HepG2 (cell line): ENCODE measurements around the gene TIMM23. TPM values are rescaled to one million over a fixed set of nuclear protein-coding genes. Genes with fewer than 3 reads are reported as not detected.

ENCODE experiments used
- ATF4 ChIP-seq, 2 experiments: fragments of 450-650 bp in 1 of 2; sonication (generic) in 1 of 2; formaldehyde crosslinking; IDR thresholded peaks; 2 replicates each; pipeline versions ENCODE4 v1.5.0 to v1.8.0; 2020 to 2022; ENCODE audit warnings: mild to moderate bottlenecking in 1 of 2, missing genetic modification reagents in 1 of 2
- HNF4G ChIP-seq, 2 experiments: sonication (generic) in 1 of 2; formaldehyde crosslinking in 1 of 2; IDR thresholded peaks; 2 replicates each; pipeline versions ENCODE4 v1.4.0 to v1.6.1; 2011 to 2020; ENCODE audit warnings: borderline replicate concordance in 2 of 2, low read depth in 2 of 2, mild to moderate bottlenecking in 2 of 2, low read length in 1 of 2, missing genetic modification reagents in 1 of 2, moderate library complexity in 1 of 2
- PCBP1 ChIP-seq: fragments of 200-400 bp; formaldehyde crosslinking; IDR thresholded peaks from 2 replicates; pipeline ENCODE4 v1.6.1; 2017; ENCODE audit warnings: mild to moderate bottlenecking, low read depth, low read length, borderline replicate concordance
- REST ChIP-seq, 2 experiments: IDR thresholded peaks; 2 replicates each; pipeline ENCODE4 v1.6.1; 2011 to 2012; ENCODE audit warnings: low read length in 2 of 2, borderline replicate concordance in 1 of 2, low read depth in 1 of 2, mild to moderate bottlenecking in 1 of 2, moderate library complexity in 1 of 2
- SIN3B ChIP-seq: fragments of 150-350 bp; IDR thresholded peaks from 2 replicates; pipeline ENCODE4 v1.6.1; 2014; ENCODE audit warnings: low read length
- ZBTB33 ChIP-seq: sonication (generic); formaldehyde crosslinking; IDR thresholded peaks from 2 replicates; pipeline ENCODE4 v1.4.0; 2020; ENCODE audit warnings: missing genetic modification reagents
- ZNF12 ChIP-seq: sonication (generic); formaldehyde crosslinking; IDR thresholded peaks from 2 replicates; pipeline ENCODE4 v1.5.0; 2020; ENCODE audit warnings: missing genetic modification reagents
- ZNF235 ChIP-seq: sonication (generic); formaldehyde crosslinking; IDR thresholded peaks from 2 replicates; pipeline ENCODE4 v1.8.1; 2023; ENCODE audit warnings: mild to moderate bottlenecking, missing genetic modification reagents, borderline replicate concordance
- ZNF552 ChIP-seq: sonication (generic); formaldehyde crosslinking; IDR thresholded peaks from 2 replicates; pipeline ENCODE4 v1.9.0; 2022; ENCODE audit warnings: missing genetic modification reagents, mild to moderate bottlenecking, borderline replicate concordance
- ZNF619 ChIP-seq: sonication (generic); formaldehyde crosslinking; IDR thresholded peaks from 2 replicates; pipeline ENCODE4 v1.4.0; 2020; ENCODE audit warnings: mild to moderate bottlenecking, missing genetic modification reagents
- ZNF792 ChIP-seq: IDR thresholded peaks from 2 replicates; pipeline ENCODE4 v1.6.1; 2016
- ZSCAN21 ChIP-seq: sonication (generic); formaldehyde crosslinking; IDR thresholded peaks from 2 replicates; pipeline ENCODE4 v1.8.0; 2022; ENCODE audit warnings: mild to moderate bottlenecking, missing genetic modification reagents, moderate library complexity, borderline replicate concordance
- polyA plus RNA-seq, 8 experiments: library from polyadenylated mRNA; depleted of rRNA in 3 of 8; stranded (reverse) in 7 of 8; unstranded in 1 of 8; fragments of >200 nt; fragmentation: Illumina TruSeq in 4 of 8; extraction: Trizol in 4 of 8; gene quantifications; 2 replicates each; pipeline versions ENCODE4 v1.2.1 to v1.2.3, GENCODE V29; 2011 to 2016; ENCODE audit warnings: low read depth in 4 of 8, missing spikeins in 1 of 8, mixed read lengths in 1 of 8; ENCODE audit not compliant: insufficient read depth in 1 of 8
- total RNA-seq, 5 experiments: library from RNA; depleted of rRNA; stranded (reverse); fragments of >200 nt; fragmentation: Illumina TruSeq; extraction: Trizol; gene quantifications; 2 replicates each; pipeline ENCODE4 v1.2.3, GENCODE V29; 2016; ENCODE audit warnings: low read depth in 1 of 5
- TF ChIP-seq, protein P1 (sequence below): sonication (generic); formaldehyde crosslinking; IDR thresholded peaks from 2 replicates; pipeline ENCODE4 v1.5.1; 2020; ENCODE audit warnings: missing genetic modification reagents, mild to moderate bottlenecking, borderline replicate concordance
- TF ChIP-seq, protein P2 (sequence below): sonication (generic); formaldehyde crosslinking; conservative IDR thresholded peaks from 2 replicates; pipeline ENCODE4 v1.4.0; 2020; ENCODE audit warnings: missing genetic modification reagents
- TF ChIP-seq, protein P3 (sequence below): sonication (generic); formaldehyde crosslinking; IDR thresholded peaks from 2 replicates; pipeline ENCODE4 v1.4.0; 2020; ENCODE audit warnings: missing genetic modification reagents

TIMM23 gene
- total and polyA plus RNA-seq, 2 of the 13 experiments (the other 11 are each of a cell fraction or from before 2014, with no cell fraction given), result 80.2 to 98.6 TPM

GRCh38 chr10:46052057-46052790 is 79.9 kb downstream of the TIMM23 start (continued):
- peak in 1 of 2 experiments; percentile 54; a peak in 1 of 4 replicates for TF ChIP-seq REST (IDR thresholded peaks at IDR 0.05; ENCODE audit: borderline replicate concordance in 1 of 2, low read depth in 1 of 2, low read length in 2 of 2)
- no peak for TF ChIP-seq PCBP1
- TF ChIP-seq ZNF619, result no peak
- peak; percentile 93 for TF ChIP-seq ZNF792 (CRISPR knock-in tag)
- TF ChIP-seq ZNF235 (CRISPR knock-in tag), result no peak
- TF ChIP-seq ATF4 (CRISPR knock-in tag; IDR thresholded peaks at IDR 0.05), result peak in 1 of 2 experiments; percentile 52; a peak in 1 of 4 replicates
- TF ChIP-seq, protein P1, sequence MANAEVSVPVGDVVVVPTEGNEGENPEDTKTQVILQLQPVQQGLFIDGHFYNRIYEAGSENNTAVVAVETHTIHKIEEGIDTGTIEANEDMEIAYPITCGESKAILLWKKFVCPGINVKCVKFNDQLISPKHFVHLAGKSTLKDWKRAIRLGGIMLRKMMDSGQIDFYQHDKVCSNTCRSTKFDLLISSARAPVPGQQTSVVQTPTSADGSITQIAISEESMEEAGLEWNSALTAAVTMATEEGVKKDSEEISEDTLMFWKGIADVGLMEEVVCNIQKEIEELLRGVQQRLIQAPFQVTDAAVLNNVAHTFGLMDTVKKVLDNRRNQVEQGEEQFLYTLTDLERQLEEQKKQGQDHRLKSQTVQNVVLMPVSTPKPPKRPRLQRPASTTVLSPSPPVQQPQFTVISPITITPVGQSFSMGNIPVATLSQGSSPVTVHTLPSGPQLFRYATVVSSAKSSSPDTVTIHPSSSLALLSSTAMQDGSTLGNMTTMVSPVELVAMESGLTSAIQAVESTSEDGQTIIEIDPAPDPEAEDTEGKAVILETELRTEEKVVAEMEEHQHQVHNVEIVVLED, result no peak; the same call in 1 of the 2 replicates
- peak; percentile 53; the same call in 1 of the 2 replicates for TF ChIP-seq HNF4G (IDR thresholded peaks at IDR 0.05; ENCODE audit: borderline replicate concordance, low read depth, low read length)
- no peak for TF ChIP-seq HNF4G (CRISPR knock-in tag; IDR thresholded peaks at IDR 0.05; ENCODE audit: borderline replicate concordance, low read depth)
- TF ChIP-seq ZNF12 (CRISPR knock-in tag), result no peak
- TF ChIP-seq ZNF552 (CRISPR knock-in tag), result 0 out of 2 replicates have a peak, but pooled peaks have one; percentile 16
- TF ChIP-seq ZSCAN21 (CRISPR knock-in tag), result 0 out of 2 replicates have a peak, but pooled peaks have one; percentile 68
- TF ChIP-seq, protein P2, sequence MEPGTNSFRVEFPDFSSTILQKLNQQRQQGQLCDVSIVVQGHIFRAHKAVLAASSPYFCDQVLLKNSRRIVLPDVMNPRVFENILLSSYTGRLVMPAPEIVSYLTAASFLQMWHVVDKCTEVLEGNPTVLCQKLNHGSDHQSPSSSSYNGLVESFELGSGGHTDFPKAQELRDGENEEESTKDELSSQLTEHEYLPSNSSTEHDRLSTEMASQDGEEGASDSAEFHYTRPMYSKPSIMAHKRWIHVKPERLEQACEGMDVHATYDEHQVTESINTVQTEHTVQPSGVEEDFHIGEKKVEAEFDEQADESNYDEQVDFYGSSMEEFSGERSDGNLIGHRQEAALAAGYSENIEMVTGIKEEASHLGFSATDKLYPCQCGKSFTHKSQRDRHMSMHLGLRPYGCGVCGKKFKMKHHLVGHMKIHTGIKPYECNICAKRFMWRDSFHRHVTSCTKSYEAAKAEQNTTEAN (CRISPR knock-in tag), result no peak; the same call in 1 of the 2 replicates
- TF ChIP-seq, protein P3, sequence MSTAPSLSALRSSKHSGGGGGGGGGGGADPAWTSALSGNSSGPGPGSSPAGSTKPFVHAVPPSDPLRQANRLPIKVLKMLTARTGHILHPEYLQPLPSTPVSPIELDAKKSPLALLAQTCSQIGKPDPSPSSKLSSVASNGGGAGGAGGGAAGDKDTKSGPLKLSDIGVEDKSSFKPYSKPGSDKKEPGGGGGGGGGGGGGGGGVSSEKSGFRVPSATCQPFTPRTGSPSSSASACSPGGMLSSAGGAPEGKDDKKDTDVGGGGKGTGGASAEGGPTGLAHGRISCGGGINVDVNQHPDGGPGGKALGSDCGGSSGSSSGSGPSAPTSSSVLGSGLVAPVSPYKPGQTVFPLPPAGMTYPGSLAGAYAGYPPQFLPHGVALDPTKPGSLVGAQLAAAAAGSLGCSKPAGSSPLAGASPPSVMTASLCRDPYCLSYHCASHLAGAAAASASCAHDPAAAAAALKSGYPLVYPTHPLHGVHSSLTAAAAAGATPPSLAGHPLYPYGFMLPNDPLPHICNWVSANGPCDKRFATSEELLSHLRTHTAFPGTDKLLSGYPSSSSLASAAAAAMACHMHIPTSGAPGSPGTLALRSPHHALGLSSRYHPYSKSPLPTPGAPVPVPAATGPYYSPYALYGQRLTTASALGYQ (CRISPR knock-in tag), result peak; percentile 97
- TF ChIP-seq SIN3B, result no peak
- no peak; the same call in 1 of the 2 replicates for TF ChIP-seq ZBTB33 (CRISPR knock-in tag)
